ENCODE data around the gene RFX8.

The RFX8 gene

DNA sequence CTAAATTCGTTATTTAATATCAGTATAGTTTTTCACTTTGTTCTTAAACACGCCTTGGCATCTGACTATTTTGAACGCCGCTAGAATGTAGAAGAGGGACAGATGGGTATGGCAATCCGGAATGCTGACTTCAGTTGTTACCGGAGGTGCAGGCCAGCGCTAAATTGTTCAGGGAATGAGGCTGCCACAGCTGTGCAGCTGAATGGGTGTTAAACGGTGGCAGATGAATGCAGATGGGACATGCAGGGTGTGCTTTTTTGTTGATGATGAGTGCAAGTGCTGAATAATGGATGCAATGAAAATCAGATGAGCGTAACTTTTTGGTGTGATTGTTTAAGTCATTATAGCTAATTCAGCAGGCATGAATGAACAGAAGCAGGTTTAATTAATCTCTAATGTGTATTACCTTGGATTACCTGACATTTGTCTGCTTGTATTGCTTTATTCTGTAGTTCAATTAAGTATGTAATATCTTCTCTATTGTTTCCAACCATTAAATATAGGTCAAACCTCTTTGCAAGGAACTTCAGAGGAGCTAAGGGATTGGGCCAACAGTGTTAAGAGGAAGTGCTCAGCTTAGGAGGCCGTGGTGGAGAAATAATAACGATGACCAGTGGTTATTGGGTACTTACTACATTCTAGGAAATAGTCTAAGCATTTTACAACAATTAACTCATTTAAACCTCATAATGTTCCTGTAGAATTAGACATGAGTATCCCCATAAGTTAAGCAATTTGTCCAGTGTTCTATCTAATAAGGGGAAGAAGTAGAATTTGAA lies 75.7 kb downstream of the RFX8 start:
- TF ChIP-seq CTCF (IDR thresholded peaks at IDR 0.05; ENCODE audit: insufficient read depth, low read depth, low read length, missing control alignments) = no peak
- H3K4me3 ChIP-seq (ENCODE audit: low read depth, low read length) = no peak overlapping the region
- no peak for DNase-seq (ENCODE audit: low read depth)

GRCh38 chr2:101398116-101398821 lies 76.6 kb downstream of the RFX8 start:
- no peak for DNase-seq (ENCODE audit: low read depth)
- no peak for TF ChIP-seq CTCF (IDR thresholded peaks at IDR 0.05; ENCODE audit: insufficient read depth, low read depth, low read length, missing control alignments)
- no peak overlapping the region for H3K4me3 ChIP-seq (ENCODE audit: low read depth, low read length)

DNA sequence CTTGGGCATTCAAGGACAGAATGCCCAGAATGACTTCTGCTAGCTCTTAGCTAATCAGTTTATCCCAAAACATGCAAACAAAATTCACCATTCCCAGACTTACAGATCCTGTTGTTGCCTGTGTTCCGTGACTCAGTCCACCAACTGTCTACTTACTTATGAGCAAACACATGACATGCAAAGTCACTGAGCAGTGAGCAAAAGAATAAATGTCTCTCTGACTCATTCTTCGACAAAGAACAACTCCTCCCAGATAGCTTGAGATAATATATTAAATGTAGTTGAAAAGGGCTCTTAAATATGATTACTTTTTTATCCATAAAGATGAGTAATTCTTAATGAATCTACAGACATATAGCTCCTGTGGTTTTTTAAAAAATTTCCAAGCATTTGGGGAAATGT lies 78.6 kb downstream of the RFX8 start:
- no peak overlapping the region for H3K4me3 ChIP-seq (ENCODE audit: low read depth, low read length)
- no peak for DNase-seq (ENCODE audit: low read depth)
- no peak for TF ChIP-seq CTCF (IDR thresholded peaks at IDR 0.05; ENCODE audit: insufficient read depth, low read depth, low read length, missing control alignments)

GRCh38 chr2:101395545-101396315 lies 79.2 kb downstream of the RFX8 start:
- no peak overlapping the region for H3K4me3 ChIP-seq (ENCODE audit: low read depth, low read length)
- DNase-seq (ENCODE audit: low read depth) = no peak
- TF ChIP-seq CTCF (IDR thresholded peaks at IDR 0.05; ENCODE audit: insufficient read depth, low read depth, low read length, missing control alignments) = no peak

- no peak for TF ChIP-seq CTCF (IDR thresholded peaks at IDR 0.05; ENCODE audit: insufficient read depth, low read depth, low read length, missing control alignments)
- DNase-seq (ENCODE audit: low read depth) = no peak
- no peak overlapping the region for H3K4me3 ChIP-seq (ENCODE audit: low read depth, low read length)
Measured at GRCh38 chr2:101388232-101388631, 86.7 kb downstream of the RFX8 start.

- DNase-seq (ENCODE audit: low read depth) = peak; percentile 27
- peak; percentile 27 for TF ChIP-seq CTCF (IDR thresholded peaks at IDR 0.05; ENCODE audit: insufficient read depth, low read depth, low read length, missing control alignments)
- H3K4me3 ChIP-seq (ENCODE audit: low read depth, low read length) = no peak within 1 kb of the TSS
Measured at GRCh38 chr2:101387151-101387834, 87.6 kb downstream of the RFX8 start, which contains the start of gene CREG2. Gene CREG2, minus strand, starts transcription at chr2:101387503. Its CDS starts 46 bp downstream, at chr2:101387457.

Measured in GM12865 (cell line).